Liver (tissue), 3 donors: ENCODE results near the gene KIAA0513.

ENCODE experiments used
- CTCF ChIP-seq: fragments of 150-350 bp; IDR thresholded peaks from 2 replicates; pipeline ENCODE4 v1.5.1; 2017; ENCODE audit warnings: improper control_type of control experiment, low read depth, low read length; ENCODE audit not compliant: missing input control
- EGR1 ChIP-seq, 2 donors: IDR thresholded peaks; 2 replicates each; pipeline ENCODE4 v1.6.1; 2016 to 2018; ENCODE audit warnings: antibody characterized with exemption in 2 of 2, low read depth in 2 of 2
- GABPA ChIP-seq, 2 donors: IDR thresholded peaks in 1 of 2; conservative IDR thresholded peaks in 1 of 2; 2 replicates each; pipeline ENCODE4 v1.6.1; 2016; ENCODE audit warnings: antibody characterized with exemption in 2 of 2, mild to moderate bottlenecking in 1 of 2, moderate library complexity in 1 of 2
- HNF4G ChIP-seq: IDR thresholded peaks from 2 replicates; pipeline ENCODE4 v1.6.1; 2016; ENCODE audit warnings: antibody characterized with exemption
- JUND ChIP-seq, 2 donors: IDR thresholded peaks; 2 replicates each; pipeline ENCODE4 v1.6.1; 2016; ENCODE audit warnings: antibody characterized with exemption in 2 of 2
- MAX ChIP-seq: IDR thresholded peaks from 2 replicates; pipeline ENCODE4 v1.6.1; 2016; ENCODE audit warnings: antibody characterized with exemption
- NR2F2 ChIP-seq: IDR thresholded peaks from 2 replicates; pipeline ENCODE4 v1.6.1; 2016; ENCODE audit warnings: antibody characterized with exemption
- RAD21 ChIP-seq, 2 donors: IDR thresholded peaks; 2 replicates each; pipeline ENCODE4 v1.6.1; 2016; ENCODE audit warnings: antibody characterized with exemption in 2 of 2, mild to moderate bottlenecking in 2 of 2
- REST ChIP-seq: IDR thresholded peaks from 2 replicates; pipeline ENCODE4 v1.6.1; 2016; ENCODE audit warnings: antibody characterized with exemption, mild to moderate bottlenecking
- RXRA ChIP-seq, 2 donors: IDR thresholded peaks; 2 replicates each; pipeline ENCODE4 v1.6.1; 2017 to 2018; ENCODE audit warnings: antibody characterized with exemption in 2 of 2, mild to moderate bottlenecking in 1 of 2
- SP1 ChIP-seq: IDR thresholded peaks from 2 replicates; pipeline ENCODE4 v1.6.1; 2018; ENCODE audit warnings: antibody characterized with exemption, mild to moderate bottlenecking
- TAF1 ChIP-seq: conservative IDR thresholded peaks from 2 replicates; pipeline ENCODE4 v1.6.1; 2016; ENCODE audit warnings: antibody characterized with exemption, mild to moderate bottlenecking
- YY1 ChIP-seq: IDR thresholded peaks from 2 replicates; pipeline ENCODE4 v1.6.1; 2016; ENCODE audit warnings: antibody characterized with exemption, mild to moderate bottlenecking
- donor health status: healthy.
- donor health status: healthy.

GRCh38 chr16:85104147-85104546, 76.6 kb downstream of the KIAA0513 start:
- TF ChIP-seq CTCF, result no peak
- no peak for TF ChIP-seq TAF1
- TF ChIP-seq GABPA (IDR thresholded peaks at IDR 0.05 in 1 of 2, conservative IDR thresholded peaks at IDR 0.05 in 1 of 2), result no peak
- TF ChIP-seq JUND (IDR thresholded peaks at IDR 0.05), result no peak
- no peak for TF ChIP-seq NR2F2
- no peak for TF ChIP-seq YY1
- TF ChIP-seq RXRA (IDR thresholded peaks at IDR 0.05), result no peak
- no peak for TF ChIP-seq REST
- no peak for TF ChIP-seq RAD21 (IDR thresholded peaks at IDR 0.05)
- TF ChIP-seq EGR1 (IDR thresholded peaks at IDR 0.05; ENCODE audit: low read depth in 2 of 2), result no peak
- no peak for TF ChIP-seq MAX
- no peak for TF ChIP-seq HNF4G
- TF ChIP-seq SP1, result no peak
